A673 (cell line): Measurements from ENCODE around the gene ME3. TPM values are rescaled to one million over a fixed set of nuclear protein-coding genes. Genes with fewer than 3 reads are reported as not detected.

Source experiments
- BruUV-seq: library from RNA; stranded (reverse); fragments of 400-500 nt; replicated peaks from 2 replicates; lab custom pipeline; 2021; lab: Mats Ljungman, UMichigan
- CTCF ChIA-PET: fragments of 300-600 bp; sonication (Branson Sonifier 250); formaldehyde crosslinking; loops from one replicate; lab custom pipeline; 2022; ENCODE audit warnings: antibody characterized with exemption; lab: Charles Lee
- POLR2A ChIA-PET: fragments of 300-600 bp; sonication (Branson Sonifier 250); formaldehyde crosslinking; loops from one replicate; lab custom pipeline; 2022; ENCODE audit warnings: antibody characterized with exemption; ENCODE audit not compliant: low non-redundant PET; lab: Charles Lee
- DNase-seq: peaks from one replicate; pipeline ENCODE4 v3.0.0-alpha.2; 2015; ENCODE audit warnings: low spot score
- H3K27ac ChIP-seq: fragments of 200-600 bp; sonication (generic); 2 replicates; pipeline ENCODE4 v1.5.1; 2016; ENCODE audit warnings: mixed run types, low read depth, mild to moderate bottlenecking, mixed read lengths, antibody characterized with exemption, low read length; ENCODE audit not compliant: poor library complexity, severe bottlenecking
- H3K27me3 ChIP-seq: fragments of 200-600 bp; sonication (generic); replicated peaks from 2 replicates; pipeline ENCODE4 v1.6.1; 2017; ENCODE audit warnings: mixed run types, low read depth, mild to moderate bottlenecking, mixed read lengths, antibody characterized with exemption, low read length; ENCODE audit not compliant: insufficient read depth, poor library complexity
- H3K36me3 ChIP-seq: fragments of 200-600 bp; sonication (generic); 2 replicates; pipeline ENCODE4 v1.6.1; 2016; ENCODE audit warnings: mixed run types, mild to moderate bottlenecking, mixed read lengths, antibody characterized with exemption, low read length; ENCODE audit not compliant: insufficient read depth, poor library complexity, severe bottlenecking
- H3K4me1 ChIP-seq: fragments of 200-600 bp; sonication (generic); 2 replicates; pipeline ENCODE4 v1.6.1; 2017; ENCODE audit warnings: mixed run types, mild to moderate bottlenecking, mixed read lengths, antibody characterized with exemption, low read length; ENCODE audit not compliant: insufficient read depth, poor library complexity, severe bottlenecking
- H3K4me3 ChIP-seq: fragments of 200-600 bp; sonication (generic); 2 replicates; pipeline ENCODE4 v1.5.1; 2016; ENCODE audit warnings: low read depth, mixed run types, mild to moderate bottlenecking, mixed read lengths, low read length; ENCODE audit not compliant: poor library complexity, severe bottlenecking
- H3K9me3 ChIP-seq: fragments of 200-600 bp; sonication (generic); 2 replicates; pipeline ENCODE4 v1.6.1; 2016; ENCODE audit warnings: mixed run types, low read depth, mild to moderate bottlenecking, mixed read lengths, antibody characterized with exemption, low read length; ENCODE audit not compliant: poor library complexity, severe bottlenecking
- EZH2 ChIP-seq: fragments of 200-600 bp; sonication (generic); IDR thresholded peaks from 2 replicates; pipeline ENCODE4 v1.6.1; 2017; ENCODE audit warnings: borderline replicate concordance, low read depth, mild to moderate bottlenecking, mixed read lengths, antibody characterized with exemption, low read length; ENCODE audit not compliant: poor library complexity, severe bottlenecking
- intact Hi-C: fragments of 100-400 bp; cut with micrococcal nuclease; formaldehyde crosslinking; loops from one replicate; pipeline ENCODE4 v1.10.0; 2022; ENCODE audit not compliant: unreplicated experiment
- total RNA-seq: library from RNA; stranded (reverse); gene quantifications from 2 replicates; pipeline ENCODE4 v1.2.3, GENCODE V29; 2021
- TF ChIP-seq, protein P1 (sequence below): fragments of 300-800, 200-600 bp; sonication (generic); conservative IDR thresholded peaks from 2 replicates; pipeline ENCODE4 v1.5.1; 2017; ENCODE audit warnings: low read depth, mild to moderate bottlenecking, antibody characterized with exemption, low read length, moderate library complexity, mixed read lengths

Gene ME3
- total RNA-seq, 1 experiment from 2014 or later = 7.6 TPM

GRCh38 chr11:86625981-86626380 is 46.4 kb downstream of the ME3 start:
- Histone ChIP-seq H3K27ac (no peak overlapping the region), H3K9me3 (no peaks in the 10 kb centered on the region), H3K36me3 (no peaks in the 10 kb centered on the region), H3K27me3 (no peaks in the 10 kb centered on the region), H3K4me1 (no peaks in the 10 kb centered on the region), H3K4me3 (no peak overlapping the region)
- TF ChIP-seq, protein P1, sequence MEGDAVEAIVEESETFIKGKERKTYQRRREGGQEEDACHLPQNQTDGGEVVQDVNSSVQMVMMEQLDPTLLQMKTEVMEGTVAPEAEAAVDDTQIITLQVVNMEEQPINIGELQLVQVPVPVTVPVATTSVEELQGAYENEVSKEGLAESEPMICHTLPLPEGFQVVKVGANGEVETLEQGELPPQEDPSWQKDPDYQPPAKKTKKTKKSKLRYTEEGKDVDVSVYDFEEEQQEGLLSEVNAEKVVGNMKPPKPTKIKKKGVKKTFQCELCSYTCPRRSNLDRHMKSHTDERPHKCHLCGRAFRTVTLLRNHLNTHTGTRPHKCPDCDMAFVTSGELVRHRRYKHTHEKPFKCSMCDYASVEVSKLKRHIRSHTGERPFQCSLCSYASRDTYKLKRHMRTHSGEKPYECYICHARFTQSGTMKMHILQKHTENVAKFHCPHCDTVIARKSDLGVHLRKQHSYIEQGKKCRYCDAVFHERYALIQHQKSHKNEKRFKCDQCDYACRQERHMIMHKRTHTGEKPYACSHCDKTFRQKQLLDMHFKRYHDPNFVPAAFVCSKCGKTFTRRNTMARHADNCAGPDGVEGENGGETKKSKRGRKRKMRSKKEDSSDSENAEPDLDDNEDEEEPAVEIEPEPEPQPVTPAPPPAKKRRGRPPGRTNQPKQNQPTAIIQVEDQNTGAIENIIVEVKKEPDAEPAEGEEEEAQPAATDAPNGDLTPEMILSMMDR = no peak
- TF ChIP-seq EZH2 = no peak
- no TSS peak for BruUV-seq
- ChIA-PET CTCF (no interaction called here), POLR2A (no interaction called here)
- intact Hi-C loops = no loop called here
- DNase-seq = no peak

DNA sequence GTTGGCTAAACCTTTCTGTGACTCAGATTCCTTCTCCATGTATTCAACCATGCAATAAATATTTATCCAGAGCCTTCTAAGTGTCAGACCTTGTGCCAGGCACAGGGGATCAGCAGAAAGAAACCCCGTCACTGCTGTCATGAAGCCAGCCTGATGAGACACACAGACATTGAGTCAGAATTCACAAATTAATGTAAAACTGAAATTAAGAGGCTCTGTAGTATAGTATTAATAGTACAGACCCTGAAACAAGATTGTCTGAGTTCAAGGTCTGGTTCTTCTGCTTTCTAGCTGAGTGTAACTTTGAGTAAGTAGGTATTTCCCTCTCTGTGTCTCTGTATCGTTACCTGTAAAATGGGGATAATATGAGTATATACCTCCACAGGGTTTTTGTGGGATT is 46.9 kb downstream of the ME3 start:
- H3K4me3 ChIP-seq = no peak overlapping the region
- TF ChIP-seq EZH2 = no peak
- TF ChIP-seq, protein P1 = no peak
- BruUV-seq = no TSS peak
- no peaks in the 10 kb centered on the region for H3K9me3 ChIP-seq
- intact Hi-C loops = no loop called here
- POLR2A ChIA-PET = no interaction called here
- H3K4me1 ChIP-seq = no peaks in the 10 kb centered on the region
- H3K27ac ChIP-seq = no peak overlapping the region
- no peaks in the 10 kb centered on the region for H3K36me3 ChIP-seq
- no peaks in the 10 kb centered on the region for H3K27me3 ChIP-seq
- no peak for DNase-seq
- CTCF ChIA-PET = no interaction called here

DNA sequence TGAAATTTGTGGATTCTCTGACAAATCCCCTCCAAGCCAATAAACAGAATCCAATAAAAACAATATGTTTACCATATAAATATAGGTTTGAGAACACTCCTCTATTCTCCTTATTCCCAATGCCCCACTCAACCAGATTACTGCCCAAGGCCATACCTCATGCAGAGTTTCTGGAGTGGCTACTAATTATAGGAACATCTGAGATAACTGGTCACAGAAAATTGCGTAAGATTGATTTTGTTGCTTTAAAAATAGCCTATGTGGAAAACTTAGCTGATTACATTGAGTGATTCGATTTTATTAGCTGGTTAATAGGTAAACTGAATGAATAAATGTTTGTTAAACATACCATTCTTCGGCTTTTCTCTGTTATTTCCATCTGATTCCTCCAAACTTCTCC is 48.0 kb downstream of the ME3 start:
- CTCF ChIA-PET = interaction anchor here (1.9 kb wide), 1 partner anchor 16 kb away, joined by 4 read pairs; no protein-coding TSS in a partner anchor
- no peaks in the 10 kb centered on the region for H3K36me3 ChIP-seq
- intact Hi-C loops = no loop called here
- POLR2A ChIA-PET = no interaction called here
- no peaks in the 10 kb centered on the region for H3K27me3 ChIP-seq
- BruUV-seq = no TSS peak
- TF ChIP-seq, protein P1 = no peak
- TF ChIP-seq EZH2 = no peak
- H3K4me3 ChIP-seq = no peak overlapping the region
- no peak for DNase-seq
- no peak overlapping the region for H3K27ac ChIP-seq
- H3K4me1 ChIP-seq = no peaks in the 10 kb centered on the region
- no peaks in the 10 kb centered on the region for H3K9me3 ChIP-seq
